ENCODE data around the gene HDAC9. TPM values are rescaled to one million over a fixed set of nuclear protein-coding genes. Genes with fewer than 3 reads are reported as not detected.

The HDAC9 gene
- total RNA-seq, 2 donors from 2014 or later = 4.9 to 6.5 TPM

DNA sequence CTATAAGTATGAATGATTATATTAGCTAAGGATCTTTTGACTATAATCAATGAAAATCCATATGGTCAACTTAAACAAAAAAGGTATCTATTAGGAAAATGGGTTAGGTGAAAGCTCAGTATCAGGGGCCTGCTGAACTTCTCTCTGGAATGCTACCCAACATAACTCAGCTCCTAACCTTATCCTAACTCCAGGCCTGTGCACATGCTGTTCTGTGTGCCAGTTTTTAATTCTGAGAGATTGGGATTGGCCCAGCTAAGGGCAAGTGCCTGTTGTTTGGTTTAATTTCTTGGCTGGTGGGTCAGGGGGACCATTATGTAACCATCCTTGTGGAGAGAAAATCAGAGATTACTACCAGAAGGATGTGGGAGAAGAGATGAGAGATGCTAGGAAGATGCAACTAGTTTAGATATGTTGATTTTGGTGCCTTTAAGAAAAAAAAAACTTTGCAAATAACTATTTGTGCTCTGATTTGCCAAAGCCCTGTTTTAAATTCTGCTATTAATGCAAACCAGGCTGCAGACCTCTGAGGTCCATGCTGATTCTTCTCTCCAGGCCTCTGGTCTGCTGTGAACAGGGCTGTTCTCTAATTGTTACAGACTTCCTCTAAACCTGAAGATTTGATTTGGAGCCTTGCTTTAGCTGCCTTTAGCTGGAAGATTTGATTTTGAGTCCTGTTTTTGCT is 23.9 kb upstream of the HDAC9 start:
- ATAC-seq (no peak), DNase-seq (no peak)
- H3K27me3 Mint-ChIP-seq = no peaks in the 10 kb centered on the region
- no peak overlapping the region for H3K4me3 Mint-ChIP-seq
- no peaks in the 10 kb centered on the region for H3K4me1 Mint-ChIP-seq
- no peaks in the 10 kb centered on the region for H3K36me3 Mint-ChIP-seq (ENCODE audit: low read depth)
- H3K9me3 ChIP-seq (ENCODE audit: control insufficient read depth, low read length, poor library complexity, severe bottlenecking) = no peaks in the 10 kb centered on the region
- H3K27ac Mint-ChIP-seq = no peak overlapping the region

DNA sequence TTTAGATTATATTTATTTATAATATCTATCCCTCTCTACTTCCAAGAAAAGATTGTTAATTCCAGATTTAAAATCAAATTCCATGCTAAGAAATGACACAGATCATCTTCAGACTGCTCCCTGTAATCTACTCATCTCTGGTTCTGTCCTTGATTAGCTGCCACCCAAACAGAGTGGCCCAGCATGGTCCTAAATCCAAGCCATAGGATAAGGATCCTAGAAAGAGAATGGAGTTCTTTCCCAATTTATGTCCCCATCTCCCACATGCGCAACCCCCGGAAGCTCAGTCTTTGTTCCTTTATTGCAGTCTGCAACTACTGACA is 23.4 kb upstream of the HDAC9 start:
- DNase-seq = no peak
- Mint-ChIP-seq H3K36me3 (ENCODE audit: low read depth) (no peaks in the 10 kb centered on the region), H3K27ac (no peak overlapping the region), H3K27me3 (no peaks in the 10 kb centered on the region), H3K4me1 (no peaks in the 10 kb centered on the region), H3K4me3 (no peak overlapping the region)
- no peaks in the 10 kb centered on the region for H3K9me3 ChIP-seq (ENCODE audit: control insufficient read depth, low read length, poor library complexity, severe bottlenecking)
- ATAC-seq = no peak

GRCh38 chr7:18473119-18473518 is 22.4 kb upstream of the HDAC9 start:
- H3K4me3 Mint-ChIP-seq = no peak overlapping the region
- ATAC-seq = no peak
- no peaks in the 10 kb centered on the region for H3K27me3 Mint-ChIP-seq
- no peak overlapping the region for H3K27ac Mint-ChIP-seq
- no peak for DNase-seq
- H3K4me1 Mint-ChIP-seq = no peaks in the 10 kb centered on the region
- H3K36me3 Mint-ChIP-seq (ENCODE audit: low read depth) = no peaks in the 10 kb centered on the region
- no peaks in the 10 kb centered on the region for H3K9me3 ChIP-seq (ENCODE audit: control insufficient read depth, low read length, poor library complexity, severe bottlenecking)

DNA sequence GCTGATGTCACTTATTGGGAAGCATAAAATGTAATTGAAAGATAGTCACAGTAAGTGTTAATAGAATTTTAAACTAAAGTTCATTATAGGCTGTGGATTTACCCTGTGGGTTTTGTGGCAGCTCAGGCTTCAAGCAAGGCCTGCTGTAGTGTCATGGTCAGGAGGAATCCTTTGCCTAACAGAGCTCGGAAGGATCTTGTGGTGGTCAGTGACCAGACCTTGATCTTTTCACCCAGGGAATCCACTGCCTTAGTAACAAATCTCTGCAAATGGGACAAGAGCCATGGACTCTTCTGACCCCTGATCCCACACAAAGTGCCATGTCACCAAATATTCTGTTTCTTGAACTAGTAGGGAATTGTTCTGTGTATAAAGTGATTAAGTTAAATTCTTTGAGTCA is 20.6 kb upstream of the HDAC9 start:
- ATAC-seq (no peak), DNase-seq (no peak)
- Mint-ChIP-seq H3K27me3 (no peaks in the 10 kb centered on the region), H3K36me3 (ENCODE audit: low read depth) (no peaks in the 10 kb centered on the region), H3K4me1 (no peaks in the 10 kb centered on the region), H3K4me3 (no peak overlapping the region), H3K27ac (no peak overlapping the region)
- H3K9me3 ChIP-seq (ENCODE audit: control insufficient read depth, low read length, poor library complexity, severe bottlenecking) = no peaks in the 10 kb centered on the region

- no peaks in the 10 kb centered on the region for H3K4me1 Mint-ChIP-seq
- H3K9me3 ChIP-seq (ENCODE audit: control insufficient read depth, low read length, poor library complexity, severe bottlenecking) = no peaks in the 10 kb centered on the region
- no peaks in the 10 kb centered on the region for H3K27me3 Mint-ChIP-seq
- H3K4me3 Mint-ChIP-seq = no peak overlapping the region
- DNase-seq (no peak), ATAC-seq (no peak)
- no peak overlapping the region for H3K27ac Mint-ChIP-seq
- H3K36me3 Mint-ChIP-seq (ENCODE audit: low read depth) = no peaks in the 10 kb centered on the region
These were observed 20.1 kb upstream of the HDAC9 start for GRCh38 chr7:18475488-18475887.

- no peaks in the 10 kb centered on the region for H3K9me3 ChIP-seq (ENCODE audit: control insufficient read depth, low read length, poor library complexity, severe bottlenecking)
- Mint-ChIP-seq H3K27me3 (no peaks in the 10 kb centered on the region), H3K4me1 (no peaks in the 10 kb centered on the region), H3K36me3 (ENCODE audit: low read depth) (no peaks in the 10 kb centered on the region), H3K27ac (no peak overlapping the region), H3K4me3 (no peak overlapping the region)
- ATAC-seq (no peak), DNase-seq (no peak)
These were observed 13.8 kb upstream of the HDAC9 start for GRCh38 chr7:18481776-18482175.

GRCh38 chr7:18488049-18488448 is 7.5 kb upstream of the HDAC9 start:
- no peaks in the 10 kb centered on the region for H3K36me3 Mint-ChIP-seq (ENCODE audit: low read depth)
- H3K27me3 Mint-ChIP-seq = no peaks in the 10 kb centered on the region
- H3K9me3 ChIP-seq (ENCODE audit: control insufficient read depth, low read length, poor library complexity, severe bottlenecking) = no peaks in the 10 kb centered on the region
- H3K27ac Mint-ChIP-seq = no peak overlapping the region
- H3K4me3 Mint-ChIP-seq = no peak overlapping the region
- DNase-seq (no peak), ATAC-seq (no peak)
- no peaks in the 10 kb centered on the region for H3K4me1 Mint-ChIP-seq

DNA sequence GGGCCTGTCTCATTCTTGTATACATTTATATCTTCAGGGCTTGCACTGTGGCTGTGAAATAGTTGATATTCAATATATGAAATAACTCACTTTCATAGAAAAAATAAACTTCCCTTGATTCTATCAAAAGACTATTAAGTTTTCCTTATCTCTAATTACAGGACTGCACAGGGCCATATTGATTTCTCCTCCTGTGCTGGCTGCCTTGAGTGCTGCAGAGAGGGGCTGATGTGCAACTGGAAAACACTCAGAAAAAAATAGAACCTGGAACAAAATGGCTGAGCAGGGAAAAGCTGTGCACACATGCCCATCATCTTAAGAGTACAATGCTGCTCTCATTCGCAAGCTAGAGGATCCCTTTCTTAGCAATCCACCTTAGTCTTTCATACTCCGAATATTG is 5.9 kb upstream of the HDAC9 start:
- Mint-ChIP-seq H3K27ac (no peak overlapping the region), H3K4me3 (no peak overlapping the region), H3K36me3 (ENCODE audit: low read depth) (no peaks in the 10 kb centered on the region), H3K4me1 (no peaks in the 10 kb centered on the region), H3K27me3 (no peaks in the 10 kb centered on the region)
- DNase-seq (no peak), ATAC-seq (no peak)
- no peaks in the 10 kb centered on the region for H3K9me3 ChIP-seq (ENCODE audit: control insufficient read depth, low read length, poor library complexity, severe bottlenecking)

DNA sequence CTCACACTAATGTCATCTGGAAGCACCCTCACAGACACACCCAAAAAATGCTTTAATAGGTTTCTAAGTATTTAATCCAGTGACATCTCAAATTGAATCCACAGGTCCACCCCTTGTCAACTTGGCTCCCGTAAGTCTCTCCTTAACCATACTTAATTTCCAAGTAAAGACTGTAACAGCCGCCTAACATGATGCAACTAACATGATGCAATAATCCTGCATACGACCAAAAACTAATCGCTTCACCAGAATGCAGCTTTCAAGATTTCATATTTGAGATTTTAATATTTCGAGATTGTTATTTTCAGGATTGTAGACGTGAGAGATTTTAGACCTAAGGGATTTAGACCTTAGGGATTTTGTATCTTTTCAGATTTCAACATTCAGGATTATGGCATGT is 3.7 kb upstream of the HDAC9 start:
- DNase-seq (no peak), ATAC-seq (no peak)
- H3K9me3 ChIP-seq (ENCODE audit: control insufficient read depth, low read length, poor library complexity, severe bottlenecking) = no peaks in the 10 kb centered on the region
- Mint-ChIP-seq H3K36me3 (ENCODE audit: low read depth) (no peaks in the 10 kb centered on the region), H3K4me3 (no peak overlapping the region), H3K4me1 (peaks cover 9% of the 10 kb centered on the region), H3K27ac (no peak overlapping the region), H3K27me3 (no peaks in the 10 kb centered on the region)

GRCh38 chr7:18494406-18494805 is 1.1 kb upstream of the HDAC9 start:
- peaks cover 9% of the 10 kb centered on the region for H3K4me1 Mint-ChIP-seq
- ATAC-seq (no peak), DNase-seq (no peak)
- no peak overlapping the region for H3K4me3 Mint-ChIP-seq
- no peaks in the 10 kb centered on the region for H3K27me3 Mint-ChIP-seq
- no peaks in the 10 kb centered on the region for H3K9me3 ChIP-seq (ENCODE audit: control insufficient read depth, low read length, poor library complexity, severe bottlenecking)
- H3K36me3 Mint-ChIP-seq (ENCODE audit: low read depth) = no peaks in the 10 kb centered on the region
- no peak overlapping the region for H3K27ac Mint-ChIP-seq

DNA sequence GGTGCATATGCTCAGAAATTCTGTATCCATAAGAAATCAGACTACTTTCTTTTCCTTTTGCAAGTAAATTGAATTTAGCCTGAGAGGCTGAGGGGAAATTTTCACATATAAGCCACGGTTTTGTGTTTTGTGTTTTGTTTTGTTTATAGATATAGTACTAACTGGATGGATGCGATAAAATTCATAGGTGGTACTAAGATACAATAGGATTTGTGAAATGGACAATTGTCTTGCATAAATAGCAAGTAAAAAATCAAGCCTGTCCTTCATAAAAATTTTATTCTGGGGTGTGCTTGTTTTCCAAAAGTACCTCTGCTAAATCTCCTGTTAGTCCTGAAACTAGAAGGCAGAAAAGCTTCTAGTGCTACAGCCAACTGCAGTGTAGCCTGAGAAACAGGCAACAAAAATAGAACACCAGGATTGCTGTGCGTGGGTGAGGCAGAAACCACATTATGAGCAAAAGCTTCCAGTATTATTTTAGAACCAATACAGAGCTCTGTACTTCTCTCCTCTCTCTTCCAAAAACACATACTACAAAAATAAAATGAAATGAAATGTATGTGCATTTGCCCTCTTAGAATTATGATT is 634 bp upstream of the HDAC9 start:
- peaks cover 9% of the 10 kb centered on the region for H3K4me1 Mint-ChIP-seq
- no peak for DNase-seq
- no peaks in the 10 kb centered on the region for H3K9me3 ChIP-seq (ENCODE audit: control insufficient read depth, low read length, poor library complexity, severe bottlenecking)
- no peaks in the 10 kb centered on the region for H3K27me3 Mint-ChIP-seq
- no peaks in the 10 kb centered on the region for H3K36me3 Mint-ChIP-seq (ENCODE audit: low read depth)
- ATAC-seq = no peak
- no peak overlapping the region for H3K4me3 Mint-ChIP-seq
- no peak overlapping the region for H3K27ac Mint-ChIP-seq

DNA sequence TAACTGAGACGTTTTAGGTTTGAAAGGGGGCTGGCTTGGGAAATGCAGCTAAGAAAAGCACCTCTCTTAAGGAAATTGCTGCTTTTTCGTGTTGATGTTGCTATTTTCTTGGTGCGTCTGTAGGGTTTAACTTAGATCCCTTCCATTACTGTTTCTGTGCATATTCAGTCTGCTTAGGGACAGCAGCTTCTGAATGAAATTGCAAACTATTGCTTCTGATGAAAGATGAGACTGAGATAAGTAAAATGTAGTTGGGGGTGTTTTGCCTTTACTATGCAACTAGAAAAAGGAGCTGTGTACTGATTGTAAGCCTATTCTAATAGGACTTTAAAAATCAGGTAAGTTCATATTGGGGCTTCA is 772 bp downstream of the HDAC9 start:
- H3K27ac Mint-ChIP-seq = no peak overlapping the region
- H3K36me3 Mint-ChIP-seq (ENCODE audit: low read depth) = no peaks in the 10 kb centered on the region
- peak overlapping the region; percentile 76 for H3K4me3 Mint-ChIP-seq
- H3K27me3 Mint-ChIP-seq = no peaks in the 10 kb centered on the region
- H3K9me3 ChIP-seq (ENCODE audit: control insufficient read depth, low read length, poor library complexity, severe bottlenecking) = no peaks in the 10 kb centered on the region
- no peak for ATAC-seq
- no peak for DNase-seq
- peaks cover 9% of the 10 kb centered on the region for H3K4me1 Mint-ChIP-seq

DNA sequence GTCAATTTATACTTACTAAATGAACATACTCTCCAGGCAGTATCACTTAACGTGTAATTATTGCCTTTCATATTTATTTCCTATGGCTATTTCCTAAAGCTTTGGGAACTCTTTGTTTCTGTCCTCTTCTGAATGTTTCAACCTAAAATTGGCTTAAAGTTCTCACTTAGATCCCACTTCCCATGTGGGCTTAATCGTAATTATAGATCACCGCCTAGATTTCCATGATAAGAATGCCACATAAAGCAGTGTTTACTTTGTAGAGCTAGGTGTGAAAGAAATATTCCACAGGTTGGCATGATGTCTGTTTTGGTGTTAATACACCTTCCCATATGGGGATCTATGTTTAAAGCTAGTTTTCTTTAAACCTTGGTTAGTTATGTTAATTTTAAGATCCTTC is 1.5 kb downstream of the HDAC9 start:
- no peaks in the 10 kb centered on the region for H3K36me3 Mint-ChIP-seq (ENCODE audit: low read depth)
- H3K4me3 Mint-ChIP-seq = no peak overlapping the region
- no peaks in the 10 kb centered on the region for H3K27me3 Mint-ChIP-seq
- ATAC-seq (no peak), DNase-seq (no peak)
- H3K4me1 Mint-ChIP-seq = peaks cover 9% of the 10 kb centered on the region
- no peaks in the 10 kb centered on the region for H3K9me3 ChIP-seq (ENCODE audit: control insufficient read depth, low read length, poor library complexity, severe bottlenecking)
- H3K27ac Mint-ChIP-seq = no peak overlapping the region

DNA sequence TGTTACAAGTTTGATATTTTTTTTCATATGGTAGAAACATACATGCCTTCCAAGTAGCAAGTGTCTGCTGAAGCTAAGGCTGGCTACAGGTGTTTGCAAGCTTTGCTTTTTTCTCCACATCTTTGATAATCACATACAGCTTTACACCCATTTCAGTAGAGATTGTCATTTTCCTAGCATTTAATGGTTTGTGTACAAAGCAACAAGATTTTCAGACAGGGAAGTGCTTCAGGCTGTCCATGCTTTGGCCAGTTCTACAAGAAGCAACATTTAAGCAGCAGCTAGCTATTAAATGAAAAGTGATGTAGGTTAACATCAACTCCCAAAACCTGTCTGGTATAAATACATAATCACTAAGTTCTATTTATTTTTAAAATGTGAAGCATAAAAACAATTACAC is 2.3 kb downstream of the HDAC9 start:
- Mint-ChIP-seq H3K36me3 (ENCODE audit: low read depth) (no peaks in the 10 kb centered on the region), H3K4me3 (no peak overlapping the region), H3K27ac (no peak overlapping the region), H3K4me1 (peaks cover 9% of the 10 kb centered on the region), H3K27me3 (no peaks in the 10 kb centered on the region)
- ATAC-seq = no peak
- H3K9me3 ChIP-seq (ENCODE audit: control insufficient read depth, low read length, poor library complexity, severe bottlenecking) = no peaks in the 10 kb centered on the region
- DNase-seq = no peak
